Right atrium auricular region (tissue), 2 donors: ENCODE results near the gene CFHR5. TPM values are rescaled to one million over a fixed set of nuclear protein-coding genes. Genes with fewer than 3 reads are reported as not detected.

ENCODE experiments used
- DNase-seq: peaks from one replicate; pipeline ENCODE4 v3.0.0-alpha.2; 2019; ENCODE audit warnings: low spot score
- H3K27ac ChIP-seq, 2 donors: fragments of 200-600 bp; sonication (generic); 1 replicate in 1 of 2; 2 replicates in 1 of 2; pipeline ENCODE4 v1.5.1; 2016 to 2019
- H3K27me3 ChIP-seq, 2 donors: fragments of 200-600 bp; sonication (generic); one replicate each; pipeline versions ENCODE4 v1.5.1 to v1.6.0; 2017 to 2019
- H3K36me3 ChIP-seq: fragments of 200-600 bp; sonication (generic); one replicate; pipeline ENCODE4 v1.5.1; 2016
- H3K4me1 ChIP-seq, 2 donors: fragments of 200-600 bp; sonication (generic); one replicate each; pipeline versions ENCODE4 v1.5.1 to v1.6.0; 2017 to 2019
- H3K4me3 ChIP-seq, 2 donors: fragments of 200-600 bp; sonication (generic); 1 replicate in 1 of 2; 2 replicates in 1 of 2; pipeline ENCODE4 v1.5.1; 2017 to 2019; ENCODE audit warnings: mild to moderate bottlenecking in 1 of 2, moderate library complexity in 1 of 2
- H3K9me3 ChIP-seq, 2 donors: fragments of 200-600 bp; sonication (generic); one replicate each; pipeline ENCODE4 v1.5.1; 2019
- total RNA-seq, 2 donors: library from RNA; depleted of rRNA; stranded (reverse); fragments of >200 nt; gene quantifications; one replicate each; pipeline ENCODE4 v1.1.0, GENCODE V29; 2016
- TF ChIP-seq, protein P1 (sequence below), 2 donors: fragments of 200-600 bp; sonication (generic); IDR thresholded peaks; one replicate each; pipeline ENCODE4 v1.5.1; 2019; ENCODE audit warnings: antibody characterized with exemption in 2 of 2

Gene CFHR5
- total RNA-seq, 2 donors from 2014 or later: not detected

DNA sequence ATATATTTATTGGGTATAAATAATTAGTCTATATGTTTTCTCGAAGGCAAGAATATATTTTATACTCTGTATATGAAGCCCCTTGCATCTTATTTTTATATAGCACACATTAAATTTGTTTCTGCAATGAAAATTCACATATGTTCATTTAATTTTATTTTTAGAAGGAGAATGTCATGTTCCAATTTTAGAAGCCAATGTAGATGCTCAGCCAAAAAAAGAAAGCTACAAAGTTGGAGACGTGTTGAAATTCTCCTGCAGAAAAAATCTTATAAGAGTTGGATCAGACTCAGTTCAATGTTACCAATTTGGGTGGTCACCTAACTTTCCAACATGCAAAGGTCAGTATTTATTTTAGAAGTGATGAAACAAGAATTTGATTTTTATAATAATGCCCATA, 16.6 kb downstream of the CFHR5 start:
- H3K27me3 ChIP-seq: no peaks in the 10 kb centered on the region
- H3K36me3 ChIP-seq: no peaks in the 10 kb centered on the region
- H3K27ac ChIP-seq: no peak overlapping the region
- H3K9me3 ChIP-seq: no peaks in the 10 kb centered on the region
- no peak overlapping the region for H3K4me3 ChIP-seq
- TF ChIP-seq, protein P1, sequence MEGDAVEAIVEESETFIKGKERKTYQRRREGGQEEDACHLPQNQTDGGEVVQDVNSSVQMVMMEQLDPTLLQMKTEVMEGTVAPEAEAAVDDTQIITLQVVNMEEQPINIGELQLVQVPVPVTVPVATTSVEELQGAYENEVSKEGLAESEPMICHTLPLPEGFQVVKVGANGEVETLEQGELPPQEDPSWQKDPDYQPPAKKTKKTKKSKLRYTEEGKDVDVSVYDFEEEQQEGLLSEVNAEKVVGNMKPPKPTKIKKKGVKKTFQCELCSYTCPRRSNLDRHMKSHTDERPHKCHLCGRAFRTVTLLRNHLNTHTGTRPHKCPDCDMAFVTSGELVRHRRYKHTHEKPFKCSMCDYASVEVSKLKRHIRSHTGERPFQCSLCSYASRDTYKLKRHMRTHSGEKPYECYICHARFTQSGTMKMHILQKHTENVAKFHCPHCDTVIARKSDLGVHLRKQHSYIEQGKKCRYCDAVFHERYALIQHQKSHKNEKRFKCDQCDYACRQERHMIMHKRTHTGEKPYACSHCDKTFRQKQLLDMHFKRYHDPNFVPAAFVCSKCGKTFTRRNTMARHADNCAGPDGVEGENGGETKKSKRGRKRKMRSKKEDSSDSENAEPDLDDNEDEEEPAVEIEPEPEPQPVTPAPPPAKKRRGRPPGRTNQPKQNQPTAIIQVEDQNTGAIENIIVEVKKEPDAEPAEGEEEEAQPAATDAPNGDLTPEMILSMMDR (IDR thresholded peaks at IDR 0.05): no peak
- no peak for DNase-seq
- H3K4me1 ChIP-seq: no peaks in the 10 kb centered on the region

DNA sequence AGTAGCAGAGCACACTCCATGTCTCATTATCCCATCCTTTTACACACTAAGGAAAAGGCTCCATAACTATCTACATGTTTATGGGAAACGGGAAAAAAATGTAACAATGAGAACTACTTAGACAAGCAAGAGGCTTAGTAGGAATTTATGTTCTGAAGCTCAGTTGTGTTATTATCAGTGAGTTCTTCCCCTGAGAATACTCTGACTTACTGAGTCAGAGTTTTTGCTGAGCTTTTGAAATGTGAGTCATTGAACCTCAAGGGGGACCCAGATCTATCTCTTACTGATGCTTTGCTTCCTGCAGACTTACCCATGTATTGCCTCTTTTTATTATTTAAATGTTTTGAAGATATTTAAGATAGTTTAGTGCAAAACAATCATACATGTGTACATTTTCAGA, 20.1 kb downstream of the CFHR5 start:
- H3K36me3 ChIP-seq: no peaks in the 10 kb centered on the region
- no peak overlapping the region for H3K27ac ChIP-seq
- H3K27me3 ChIP-seq: no peaks in the 10 kb centered on the region
- DNase-seq: no peak
- H3K4me1 ChIP-seq: no peaks in the 10 kb centered on the region
- H3K9me3 ChIP-seq: no peaks in the 10 kb centered on the region
- TF ChIP-seq, protein P1 (IDR thresholded peaks at IDR 0.05): no peak
- no peak overlapping the region for H3K4me3 ChIP-seq

DNA sequence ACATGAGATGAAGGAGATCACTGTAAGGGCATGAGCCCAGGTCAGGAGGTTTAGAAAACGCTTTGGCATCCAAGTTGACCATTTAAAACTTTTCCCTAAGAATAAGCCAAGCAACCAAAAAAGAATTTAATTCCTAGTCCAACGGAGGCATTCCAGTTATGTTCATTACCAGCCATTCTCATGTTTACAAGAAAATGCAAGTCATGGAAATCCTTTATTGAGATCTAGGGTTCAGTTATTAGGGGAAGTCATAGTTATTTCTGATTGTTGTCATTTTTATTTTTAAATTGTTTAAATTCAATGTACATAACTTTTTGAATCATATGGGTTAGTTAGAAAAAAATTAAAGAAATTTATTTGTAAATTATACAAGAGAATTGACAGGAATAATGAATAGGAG, 24.5 kb downstream of the CFHR5 start:
- H3K4me3 ChIP-seq: no peak overlapping the region
- H3K27me3 ChIP-seq: no peaks in the 10 kb centered on the region

GRCh38 chr1:197003132-197003531, 25.8 kb downstream of the CFHR5 start:
- TF ChIP-seq, protein P1 (IDR thresholded peaks at IDR 0.05): no peak
- Histone ChIP-seq H3K27ac (no peak overlapping the region), H3K27me3 (no peaks in the 10 kb centered on the region), H3K4me1 (no peaks in the 10 kb centered on the region), H3K36me3 (no peaks in the 10 kb centered on the region), H3K9me3 (no peaks in the 10 kb centered on the region), H3K4me3 (no peak overlapping the region)
- DNase-seq: no peak

More for the DNA sequence above, 24.5 kb downstream of the CFHR5 start:
- H3K27ac ChIP-seq: no peak overlapping the region
- H3K36me3 ChIP-seq: no peaks in the 10 kb centered on the region
- TF ChIP-seq, protein P1 (IDR thresholded peaks at IDR 0.05): no peak
- H3K9me3 ChIP-seq: no peaks in the 10 kb centered on the region
- DNase-seq: no peak
- H3K4me1 ChIP-seq: no peaks in the 10 kb centered on the region

DNA sequence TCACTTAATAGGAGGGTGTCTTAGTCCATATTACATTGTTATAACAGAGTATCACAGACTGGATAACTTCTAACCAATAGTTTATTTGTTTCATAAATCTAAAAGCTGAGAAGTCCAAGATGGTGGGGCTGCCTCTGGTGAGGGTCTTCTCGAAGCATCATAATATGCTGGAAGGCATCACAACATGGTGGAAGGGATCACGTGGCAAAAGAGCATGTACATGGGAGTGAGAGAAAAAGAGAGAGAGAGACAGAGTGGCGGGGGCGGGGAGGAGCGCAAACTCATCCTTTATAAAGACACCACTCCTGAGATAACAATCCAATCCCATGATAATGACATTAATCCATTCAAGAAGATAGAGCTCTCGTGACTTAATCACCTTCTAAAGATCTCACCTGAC, 31.5 kb downstream of the CFHR5 start:
- H3K4me1 ChIP-seq: no peaks in the 10 kb centered on the region
- no peaks in the 10 kb centered on the region for H3K36me3 ChIP-seq
- no peak for DNase-seq
- H3K4me3 ChIP-seq: no peak overlapping the region
- peaks cover 0 to 14% of the 10 kb centered on the region in 2 donors for H3K9me3 ChIP-seq
- H3K27ac ChIP-seq: no peak overlapping the region
- no peaks in the 10 kb centered on the region for H3K27me3 ChIP-seq
- TF ChIP-seq, protein P1 (IDR thresholded peaks at IDR 0.05): no peak

DNA sequence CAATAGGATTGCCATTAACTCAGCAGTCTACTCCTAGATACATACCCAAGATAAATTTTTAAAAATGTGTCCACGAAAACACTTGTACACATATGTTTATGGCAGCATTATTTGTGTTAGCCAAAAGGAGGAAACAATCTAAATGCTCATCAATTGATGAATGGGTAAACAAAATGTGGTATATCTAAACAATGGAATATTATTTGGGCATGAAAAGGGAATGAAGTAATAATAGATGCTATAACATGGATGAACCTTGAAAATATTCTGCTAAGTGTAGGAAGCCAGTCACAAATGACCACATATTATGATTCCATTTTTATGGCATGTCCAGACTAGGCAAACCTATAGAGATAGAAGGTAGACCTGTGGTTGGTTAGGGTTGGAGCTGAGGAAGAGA, 34.3 kb downstream of the CFHR5 start:
- no peak overlapping the region for H3K27ac ChIP-seq
- H3K4me1 ChIP-seq: no peaks in the 10 kb centered on the region
- H3K9me3 ChIP-seq: peaks cover 0 to 14% of the 10 kb centered on the region in 2 donors
- DNase-seq: no peak
- TF ChIP-seq, protein P1 (IDR thresholded peaks at IDR 0.05): no peak
- no peak overlapping the region for H3K4me3 ChIP-seq
- no peaks in the 10 kb centered on the region for H3K27me3 ChIP-seq
- H3K36me3 ChIP-seq: no peaks in the 10 kb centered on the region
